ENCODE measurements around the gene MIB1. TPM values are rescaled to one million over a fixed set of nuclear protein-coding genes. Genes with fewer than 3 reads are reported as not detected.

MIB1 gene
- total and polyA plus RNA-seq, 10 of the 15 experiments (the other 5 are each of a cell fraction or from before 2014, with no cell fraction given) = 2.3 to 27.5 (median 10.4) TPM

DNA sequence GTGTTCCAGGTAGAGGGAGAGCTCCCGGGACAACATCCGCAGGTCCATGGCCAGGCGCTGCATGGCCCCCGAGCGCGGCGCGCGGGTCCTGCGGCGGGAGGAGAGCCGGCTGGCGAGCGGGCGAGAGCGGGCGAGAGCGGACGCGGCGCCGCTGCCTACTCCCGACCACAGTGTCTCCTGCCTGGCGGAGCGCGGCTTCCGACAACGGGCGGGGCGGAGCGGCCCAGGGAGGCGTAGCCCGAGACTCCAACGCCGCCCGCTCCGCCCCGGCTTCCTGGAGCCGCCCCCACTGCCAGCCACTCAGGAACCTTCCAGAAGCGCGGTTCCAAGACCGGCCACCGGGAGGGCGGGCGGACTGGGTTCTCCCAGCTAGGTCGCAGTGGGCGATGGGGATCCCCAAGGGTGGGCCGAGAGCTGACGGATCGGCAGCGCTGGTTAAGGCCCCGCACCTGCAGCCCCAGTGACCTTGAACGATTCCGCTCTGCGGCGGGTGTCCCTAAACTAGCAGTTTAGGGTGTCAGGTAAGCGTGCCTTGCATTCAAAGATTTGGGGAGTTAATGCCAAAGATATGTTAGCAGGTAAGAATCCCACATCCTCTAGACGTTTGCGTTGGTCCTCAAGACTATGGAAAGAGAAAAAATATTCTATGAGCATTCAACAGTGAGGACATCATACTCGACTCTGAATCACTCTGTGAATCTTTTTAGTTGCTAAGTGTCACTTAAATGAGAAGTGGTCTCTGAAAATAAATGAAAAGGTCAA is 35.8 kb upstream of the MIB1 start, which contains the start of gene ABHD3 (continued):
- TF ChIP-seq RELA (IDR thresholded peaks at IDR 0.05; ENCODE audit: borderline replicate concordance, partially characterized antibody) = peak; percentile 13
- TF ChIP-seq POLR2AphosphoS5 (IDR thresholded peaks at IDR 0.05; ENCODE audit: low read length) = peak; percentile 87
- TF ChIP-seq, protein P1, sequence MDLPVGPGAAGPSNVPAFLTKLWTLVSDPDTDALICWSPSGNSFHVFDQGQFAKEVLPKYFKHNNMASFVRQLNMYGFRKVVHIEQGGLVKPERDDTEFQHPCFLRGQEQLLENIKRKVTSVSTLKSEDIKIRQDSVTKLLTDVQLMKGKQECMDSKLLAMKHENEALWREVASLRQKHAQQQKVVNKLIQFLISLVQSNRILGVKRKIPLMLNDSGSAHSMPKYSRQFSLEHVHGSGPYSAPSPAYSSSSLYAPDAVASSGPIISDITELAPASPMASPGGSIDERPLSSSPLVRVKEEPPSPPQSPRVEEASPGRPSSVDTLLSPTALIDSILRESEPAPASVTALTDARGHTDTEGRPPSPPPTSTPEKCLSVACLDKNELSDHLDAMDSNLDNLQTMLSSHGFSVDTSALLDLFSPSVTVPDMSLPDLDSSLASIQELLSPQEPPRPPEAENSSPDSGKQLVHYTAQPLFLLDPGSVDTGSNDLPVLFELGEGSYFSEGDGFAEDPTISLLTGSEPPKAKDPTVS (IDR thresholded peaks at IDR 0.05; ENCODE audit: low read depth, low read length) = peak; percentile 98
- TF ChIP-seq, protein P2, sequence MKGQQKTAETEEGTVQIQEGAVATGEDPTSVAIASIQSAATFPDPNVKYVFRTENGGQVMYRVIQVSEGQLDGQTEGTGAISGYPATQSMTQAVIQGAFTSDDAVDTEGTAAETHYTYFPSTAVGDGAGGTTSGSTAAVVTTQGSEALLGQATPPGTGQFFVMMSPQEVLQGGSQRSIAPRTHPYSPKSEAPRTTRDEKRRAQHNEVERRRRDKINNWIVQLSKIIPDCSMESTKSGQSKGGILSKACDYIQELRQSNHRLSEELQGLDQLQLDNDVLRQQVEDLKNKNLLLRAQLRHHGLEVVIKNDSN (IDR thresholded peaks at IDR 0.05; ENCODE audit: borderline replicate concordance, extremely low read length, insufficient read depth, low read depth, low read length) = no peak
- TF ChIP-seq NBN (IDR thresholded peaks at IDR 0.05) = 0 out of 2 replicates have a peak, but pooled peaks have one; percentile 22
- peak in 1 of 2 experiments; percentile 55; a peak in 1 of 4 replicates for TF ChIP-seq ETV6 (conservative IDR thresholded peaks at IDR 0.05 in 1 of 2, IDR thresholded peaks at IDR 0.05 in 1 of 2; ENCODE audit: borderline replicate concordance in 1 of 2, low read depth in 1 of 2)
- 0 out of 2 replicates have a peak, but pooled peaks have one; percentile 43 for TF ChIP-seq RCOR1 (conservative IDR thresholded peaks at IDR 0.05; ENCODE audit: low read depth, low read length)
- TF ChIP-seq EGR1 (IDR thresholded peaks at IDR 0.05; ENCODE audit: borderline replicate concordance in 1 of 2, low read depth in 2 of 2, low read length in 2 of 2) = peak in 1 of 2 experiments; percentile 45; a peak in 2 of 3 replicates
- peak; percentile 96 for TF ChIP-seq POLR2A (IDR thresholded peaks at IDR 0.05; ENCODE audit: low read depth, low read length)
- peak; percentile 66 for TF ChIP-seq DPF2 (IDR thresholded peaks at IDR 0.05)
- TF ChIP-seq CHD2 (IDR thresholded peaks at IDR 0.05; ENCODE audit: borderline replicate concordance, low read depth, low read length) = 0 out of 2 replicates have a peak, but pooled peaks have one; percentile 25
- peak; percentile 78 for TF ChIP-seq EED (IDR thresholded peaks at IDR 0.05; ENCODE audit: low read depth)
- TF ChIP-seq NR2F1 (conservative IDR thresholded peaks at IDR 0.05) = peak; percentile 44; the same call in 1 of the 2 replicates
- TF ChIP-seq RUNX3 (IDR thresholded peaks at IDR 0.05; ENCODE audit: low read length) = peak; percentile 76
- peak; percentile 77; the same call in 1 of the 2 replicates for TF ChIP-seq TAF1 (IDR thresholded peaks at IDR 0.05; ENCODE audit: borderline replicate concordance, low read depth, low read length)
- no peak for TF ChIP-seq ZZZ3 (IDR thresholded peaks at IDR 0.05; ENCODE audit: control insufficient read depth, insufficient read length, low read depth)
- peak; percentile 25; the same call in 1 of the 2 replicates for TF ChIP-seq MTA2 (IDR thresholded peaks at IDR 0.05; ENCODE audit: low read depth)
- TF ChIP-seq, protein P3, sequence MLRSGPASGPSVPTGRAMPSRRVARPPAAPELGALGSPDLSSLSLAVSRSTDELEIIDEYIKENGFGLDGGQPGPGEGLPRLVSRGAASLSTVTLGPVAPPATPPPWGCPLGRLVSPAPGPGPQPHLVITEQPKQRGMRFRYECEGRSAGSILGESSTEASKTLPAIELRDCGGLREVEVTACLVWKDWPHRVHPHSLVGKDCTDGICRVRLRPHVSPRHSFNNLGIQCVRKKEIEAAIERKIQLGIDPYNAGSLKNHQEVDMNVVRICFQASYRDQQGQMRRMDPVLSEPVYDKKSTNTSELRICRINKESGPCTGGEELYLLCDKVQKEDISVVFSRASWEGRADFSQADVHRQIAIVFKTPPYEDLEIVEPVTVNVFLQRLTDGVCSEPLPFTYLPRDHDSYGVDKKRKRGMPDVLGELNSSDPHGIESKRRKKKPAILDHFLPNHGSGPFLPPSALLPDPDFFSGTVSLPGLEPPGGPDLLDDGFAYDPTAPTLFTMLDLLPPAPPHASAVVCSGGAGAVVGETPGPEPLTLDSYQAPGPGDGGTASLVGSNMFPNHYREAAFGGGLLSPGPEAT (IDR thresholded peaks at IDR 0.05; ENCODE audit: low read depth) = peak; percentile 57
- TF ChIP-seq BACH1 (IDR thresholded peaks at IDR 0.05; ENCODE audit: borderline replicate concordance) = peak; percentile 31; the same call in 1 of the 2 replicates
- TF ChIP-seq, protein P4, sequence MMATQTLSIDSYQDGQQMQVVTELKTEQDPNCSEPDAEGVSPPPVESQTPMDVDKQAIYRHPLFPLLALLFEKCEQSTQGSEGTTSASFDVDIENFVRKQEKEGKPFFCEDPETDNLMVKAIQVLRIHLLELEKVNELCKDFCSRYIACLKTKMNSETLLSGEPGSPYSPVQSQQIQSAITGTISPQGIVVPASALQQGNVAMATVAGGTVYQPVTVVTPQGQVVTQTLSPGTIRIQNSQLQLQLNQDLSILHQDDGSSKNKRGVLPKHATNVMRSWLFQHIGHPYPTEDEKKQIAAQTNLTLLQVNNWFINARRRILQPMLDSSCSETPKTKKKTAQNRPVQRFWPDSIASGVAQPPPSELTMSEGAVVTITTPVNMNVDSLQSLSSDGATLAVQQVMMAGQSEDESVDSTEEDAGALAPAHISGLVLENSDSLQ (IDR thresholded peaks at IDR 0.05) = peak; percentile 58; the same call in 1 of the 2 replicates
- peak; percentile 7; the same call in 1 of the 2 replicates for TF ChIP-seq YY1 (IDR thresholded peaks at IDR 0.05; ENCODE audit: low read depth, low read length)
- no peak for TF ChIP-seq MEF2A (IDR thresholded peaks at IDR 0.05; ENCODE audit: insufficient read depth, low read depth, low read length)
- TF ChIP-seq TCF3 (IDR thresholded peaks at IDR 0.05; ENCODE audit: borderline replicate concordance, insufficient read depth, low read depth, low read length) = peak; percentile 71; the same call in 1 of the 2 replicates
